HT-29 (cell line): ENCODE measurements around the gene ENTPD3. TPM values are rescaled to one million over a fixed set of nuclear protein-coding genes. Genes with fewer than 3 reads are reported as not detected.
A peak's percentile ranks its signal among the peaks of the same experiment; 100 is the strongest.

ENCODE experiments used
- DNase-seq: peaks from one replicate; pipeline ENCODE4 v3.0.0-alpha.2; 2015; ENCODE audit warnings: low spot score
- total RNA-seq: library from RNA; depleted of rRNA; stranded (reverse); fragments of >200 nt; shearing (Covaris generic); gene quantifications from 2 replicates; pipeline ENCODE4 v1.2.3, GENCODE V29; 2014; rRNA removed

Gene ENTPD3
- not detected in 2 replicates for total RNA-seq

GRCh38 chr3:40387001-40387894 lies at the start of gene ENTPD3:
Gene ENTPD3, plus strand, starts transcription at chr3:40387184. Its CDS starts 874 bp downstream, at chr3:40388058.
- DNase-seq = peak; percentile 4

- no peak for DNase-seq
Measured at GRCh38 chr3:40339871-40340270, 47.1 kb upstream of the ENTPD3 start.

GRCh38 chr3:40340541-40341170 lies 46.3 kb upstream of the ENTPD3 start:
- DNase-seq = no peak

- DNase-seq = no peak
Measured at GRCh38 chr3:40341671-40342070, 45.3 kb upstream of the ENTPD3 start.

GRCh38 chr3:40350529-40350928 lies 36.5 kb upstream of the ENTPD3 start:
- DNase-seq = no peak

GRCh38 chr3:40355410-40355809 lies 31.6 kb upstream of the ENTPD3 start:
- no peak for DNase-seq

GRCh38 chr3:40358454-40358853 lies 28.5 kb upstream of the ENTPD3 start:
- no peak for DNase-seq

- no peak for DNase-seq
Measured at GRCh38 chr3:40363674-40364073, 23.3 kb upstream of the ENTPD3 start.

- no peak for DNase-seq
Measured at GRCh38 chr3:40366203-40367162, 20.5 kb upstream of the ENTPD3 start.

GRCh38 chr3:40369716-40370115 lies 17.3 kb upstream of the ENTPD3 start:
- DNase-seq = no peak

GRCh38 chr3:40377822-40378221 lies 9.2 kb upstream of the ENTPD3 start:
- DNase-seq = no peak

- DNase-seq = no peak
Measured at GRCh38 chr3:40379674-40380306, 7.2 kb upstream of the ENTPD3 start.

- no peak for DNase-seq
Measured at GRCh38 chr3:40381904-40382616, 4.9 kb upstream of the ENTPD3 start.

GRCh38 chr3:40382617-40382979 lies 4.4 kb upstream of the ENTPD3 start:
- no peak for DNase-seq

- no peak for DNase-seq
Measured at GRCh38 chr3:40386213-40386612, 771 bp upstream of the ENTPD3 start.

GRCh38 chr3:40387895-40388254 lies 891 bp downstream of the ENTPD3 start:
- DNase-seq = no peak

- DNase-seq = no peak
Measured at GRCh38 chr3:40396406-40396805, 9.4 kb downstream of the ENTPD3 start.

- no peak for DNase-seq
Measured at GRCh38 chr3:40397129-40397528, 10.1 kb downstream of the ENTPD3 start.

GRCh38 chr3:40397912-40398311 lies 10.9 kb downstream of the ENTPD3 start:
- DNase-seq = no peak

- no peak for DNase-seq
Measured at GRCh38 chr3:40398346-40398745, 11.4 kb downstream of the ENTPD3 start.
